Sigmoid colon (tissue), 4 donors: ENCODE results near the gene STARD13.

ENCODE experiments used
- EP300 ChIP-seq, 4 donors: sonication (generic); formaldehyde crosslinking; IDR thresholded peaks; one replicate each; pipeline ENCODE4 v1.6.1; 2017; ENCODE audit warnings: antibody characterized with exemption in 4 of 4
- POLR2A ChIP-seq, 2 donors: fragments of 450-650 bp; IDR thresholded peaks; one replicate each; pipeline ENCODE4 v1.6.1; 2016; ENCODE audit warnings: antibody characterized with exemption in 2 of 2, mild to moderate bottlenecking in 2 of 2, moderate library complexity in 2 of 2
- TF ChIP-seq, protein P1 (sequence below), 4 experiments: fragments of 450-650 bp in 3 of 4; fragments of 200-600 bp in 1 of 4; IDR thresholded peaks; one replicate each; pipeline ENCODE4 v1.5.1; 2016 to 2019; ENCODE audit warnings: antibody characterized with exemption in 4 of 4, mild to moderate bottlenecking in 3 of 4, moderate library complexity in 2 of 4

DNA sequence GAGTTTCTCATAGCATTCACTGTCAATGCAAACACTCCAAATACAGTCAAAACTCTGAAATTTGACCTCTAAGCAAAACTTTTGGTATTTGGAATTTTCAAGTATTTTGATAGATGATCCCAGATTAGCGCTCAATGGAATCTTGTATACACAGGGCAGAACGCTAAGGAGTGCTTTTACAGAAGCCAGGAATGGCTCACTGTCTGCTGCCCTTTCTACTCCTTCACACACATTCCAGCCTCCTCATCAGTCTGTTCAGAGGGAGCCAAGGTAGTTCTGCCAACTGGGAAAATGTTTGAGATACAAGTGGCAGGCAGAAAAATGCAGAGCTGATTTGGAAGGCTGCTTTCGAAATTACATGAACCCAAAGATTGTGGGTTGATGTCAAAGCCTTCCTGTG is 4.4 kb upstream of the STARD13 start:
- TF ChIP-seq, protein P1, sequence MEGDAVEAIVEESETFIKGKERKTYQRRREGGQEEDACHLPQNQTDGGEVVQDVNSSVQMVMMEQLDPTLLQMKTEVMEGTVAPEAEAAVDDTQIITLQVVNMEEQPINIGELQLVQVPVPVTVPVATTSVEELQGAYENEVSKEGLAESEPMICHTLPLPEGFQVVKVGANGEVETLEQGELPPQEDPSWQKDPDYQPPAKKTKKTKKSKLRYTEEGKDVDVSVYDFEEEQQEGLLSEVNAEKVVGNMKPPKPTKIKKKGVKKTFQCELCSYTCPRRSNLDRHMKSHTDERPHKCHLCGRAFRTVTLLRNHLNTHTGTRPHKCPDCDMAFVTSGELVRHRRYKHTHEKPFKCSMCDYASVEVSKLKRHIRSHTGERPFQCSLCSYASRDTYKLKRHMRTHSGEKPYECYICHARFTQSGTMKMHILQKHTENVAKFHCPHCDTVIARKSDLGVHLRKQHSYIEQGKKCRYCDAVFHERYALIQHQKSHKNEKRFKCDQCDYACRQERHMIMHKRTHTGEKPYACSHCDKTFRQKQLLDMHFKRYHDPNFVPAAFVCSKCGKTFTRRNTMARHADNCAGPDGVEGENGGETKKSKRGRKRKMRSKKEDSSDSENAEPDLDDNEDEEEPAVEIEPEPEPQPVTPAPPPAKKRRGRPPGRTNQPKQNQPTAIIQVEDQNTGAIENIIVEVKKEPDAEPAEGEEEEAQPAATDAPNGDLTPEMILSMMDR (IDR thresholded peaks at IDR 0.05) = no peak
- no peak for TF ChIP-seq POLR2A (IDR thresholded peaks at IDR 0.05)
- no peak for TF ChIP-seq EP300 (IDR thresholded peaks at IDR 0.05)
